Measurements from ENCODE around the gene RAB5B. TPM values are rescaled to one million over a fixed set of nuclear protein-coding genes. Genes with fewer than 3 reads are reported as not detected.

The RAB5B gene
- total and polyA plus RNA-seq, 10 of the 15 experiments (the other 5 are each of a cell fraction or from before 2014, with no cell fraction given): 7.5 to 149 (median 37.8) TPM

- TF ChIP-seq ZBTB40 (IDR thresholded peaks at IDR 0.05; ENCODE audit: borderline replicate concordance) (no peak), SIN3A (IDR thresholded peaks at IDR 0.05; ENCODE audit: low read depth, low read length) (0 out of 2 replicates have a peak, but pooled peaks have one; percentile 34), CEBPB (IDR thresholded peaks at IDR 0.05; ENCODE audit: borderline replicate concordance in 1 of 2, low read depth in 2 of 2, low read length in 2 of 2) (no peak), GATAD2B (conservative IDR thresholded peaks at IDR 0.05; ENCODE audit: low read depth) (0 out of 2 replicates have a peak, but pooled peaks have one; percentile 20), RUNX3 (IDR thresholded peaks at IDR 0.05; ENCODE audit: low read length) (no peak), SREBF1 (IDR thresholded peaks at IDR 0.05; ENCODE audit: low read length) (no peak), ZNF384 (IDR thresholded peaks at IDR 0.05; ENCODE audit: borderline replicate concordance, low read depth, low read length) (no peak), BMI1 (IDR thresholded peaks at IDR 0.05; ENCODE audit: borderline replicate concordance) (no peak), BCL11A (IDR thresholded peaks at IDR 0.05; ENCODE audit: low read depth, low read length) (no peak), ZBTB11 (CRISPR knock-in tag; IDR thresholded peaks at IDR 0.05) (no peak), E2F8 (IDR thresholded peaks at IDR 0.05; ENCODE audit: low read depth, partially characterized antibody) (no peak), SMAD5 (IDR thresholded peaks at IDR 0.05; ENCODE audit: low read depth) (0 out of 2 replicates have a peak, but pooled peaks have one; percentile 10), HDAC2 (IDR thresholded peaks at IDR 0.05) (no peak), TAF1 (IDR thresholded peaks at IDR 0.05; ENCODE audit: borderline replicate concordance, low read depth, low read length) (peak; percentile 35; the same call in 1 of the 2 replicates)
Observed at GRCh38 chr12:55996715-55997534, 23.0 kb downstream of the RAB5B start, which contains the start of gene SUOX (continued).
